ENCODE measurements around the gene TMEM266. TPM values are rescaled to one million over a fixed set of nuclear protein-coding genes. Genes with fewer than 3 reads are reported as not detected.
"Not testable (repeated sequence)": the region's sequence is repeated elsewhere in the genome, so short reads cannot be mapped to it uniquely, and the experiment has no call there.

Gene TMEM266
- total RNA-seq, 4 donors from 2014 or later = 0.19 to 0.72 (median 0.38) TPM; not detected in 1

- ATAC-seq (ENCODE audit: low FRiP score) (no peak), DNase-seq (ENCODE audit: low spot score) (no peak)
- TF ChIP-seq, protein P1, sequence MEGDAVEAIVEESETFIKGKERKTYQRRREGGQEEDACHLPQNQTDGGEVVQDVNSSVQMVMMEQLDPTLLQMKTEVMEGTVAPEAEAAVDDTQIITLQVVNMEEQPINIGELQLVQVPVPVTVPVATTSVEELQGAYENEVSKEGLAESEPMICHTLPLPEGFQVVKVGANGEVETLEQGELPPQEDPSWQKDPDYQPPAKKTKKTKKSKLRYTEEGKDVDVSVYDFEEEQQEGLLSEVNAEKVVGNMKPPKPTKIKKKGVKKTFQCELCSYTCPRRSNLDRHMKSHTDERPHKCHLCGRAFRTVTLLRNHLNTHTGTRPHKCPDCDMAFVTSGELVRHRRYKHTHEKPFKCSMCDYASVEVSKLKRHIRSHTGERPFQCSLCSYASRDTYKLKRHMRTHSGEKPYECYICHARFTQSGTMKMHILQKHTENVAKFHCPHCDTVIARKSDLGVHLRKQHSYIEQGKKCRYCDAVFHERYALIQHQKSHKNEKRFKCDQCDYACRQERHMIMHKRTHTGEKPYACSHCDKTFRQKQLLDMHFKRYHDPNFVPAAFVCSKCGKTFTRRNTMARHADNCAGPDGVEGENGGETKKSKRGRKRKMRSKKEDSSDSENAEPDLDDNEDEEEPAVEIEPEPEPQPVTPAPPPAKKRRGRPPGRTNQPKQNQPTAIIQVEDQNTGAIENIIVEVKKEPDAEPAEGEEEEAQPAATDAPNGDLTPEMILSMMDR (IDR thresholded peaks at IDR 0.05) = no peak
Observed at GRCh38 chr15:76034111-76034510, 25.7 kb upstream of the TMEM266 start.

- ATAC-seq (ENCODE audit: low FRiP score) = no peak
- DNase-seq (ENCODE audit: low spot score) = no peak
- TF ChIP-seq, protein P1 (IDR thresholded peaks at IDR 0.05) = no peak
Observed at GRCh38 chr15:76035593-76035992, 24.2 kb upstream of the TMEM266 start.

GRCh38 chr15:76038512-76038911, 21.3 kb upstream of the TMEM266 start:
- TF ChIP-seq, protein P1 (IDR thresholded peaks at IDR 0.05) = no peak
- ATAC-seq (ENCODE audit: low FRiP score) (no peak), DNase-seq (ENCODE audit: low spot score) (no peak)

- not testable (repeated sequence) for ATAC-seq (ENCODE audit: low FRiP score)
Observed at GRCh38 chr15:76054201-76054600, 5.6 kb upstream of the TMEM266 start.

DNA sequence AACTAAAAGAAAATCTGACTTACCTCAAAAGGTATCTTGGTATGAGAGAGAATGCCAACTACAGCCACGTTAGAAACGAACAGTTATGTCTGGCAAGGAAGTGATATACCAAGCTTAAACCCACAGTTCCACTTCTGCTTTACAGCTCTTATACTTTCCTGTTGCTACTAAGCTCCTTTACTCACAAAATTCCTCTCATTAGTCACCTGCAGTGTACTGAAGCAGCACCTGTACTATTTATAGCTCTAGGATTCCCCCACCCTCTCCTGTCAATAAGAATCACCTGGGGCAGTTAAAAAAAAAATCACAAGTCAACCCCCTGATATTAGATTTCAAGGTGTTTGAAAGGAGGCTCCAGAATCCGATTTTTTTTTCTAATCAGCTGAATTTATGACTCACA, 2.9 kb upstream of the TMEM266 start:
- ATAC-seq (ENCODE audit: low FRiP score) (no peak), DNase-seq (ENCODE audit: low spot score) (no peak)
- TF ChIP-seq, protein P1 (IDR thresholded peaks at IDR 0.05) = no peak

More at GRCh38 chr15:76054201-76054600, 5.6 kb upstream of the TMEM266 start:
- DNase-seq (ENCODE audit: low spot score) = not testable (repeated sequence)

- DNase-seq (ENCODE audit: low spot score) = no peak
- no peak for ATAC-seq (ENCODE audit: low FRiP score)
- TF ChIP-seq, protein P1 (IDR thresholded peaks at IDR 0.05) = no peak
Observed at GRCh38 chr15:76057332-76058000, 2.3 kb upstream of the TMEM266 start.

- DNase-seq (ENCODE audit: low spot score) (no peak), ATAC-seq (ENCODE audit: low FRiP score) (peak; percentile 73)
- TF ChIP-seq, protein P1 (IDR thresholded peaks at IDR 0.05) = no peak
Observed at GRCh38 chr15:76058714-76059319, 968 bp upstream of the TMEM266 start.

All from omental fat pad (tissue), 4 donors.